Keratinocyte (primary cell): ENCODE measurements around the gene KSR2. TPM values are rescaled to one million over a fixed set of nuclear protein-coding genes. Genes with fewer than 3 reads are reported as not detected.

Source experiments
- DNase-seq: peaks from one replicate; pipeline ENCODE4 v3.0.0-alpha.2; 2011; ENCODE audit warnings: low read depth, missing footprints, low spot score
- FAIRE-seq: peaks from 2 replicates; lab custom pipeline; 2011; peaks lifted over from hg19 to GRCh38; lab: Jason Lieb, UNC
- H2AFZ ChIP-seq: 2 replicates; pipeline ENCODE4 v1.6.0; 2012; ENCODE audit warnings: low read length, control low read depth, inconsistent platforms; ENCODE audit not compliant: control insufficient read depth
- H3K27ac ChIP-seq: 2 replicates; pipeline ENCODE4 v1.5.1; 2011; ENCODE audit warnings: low read length; ENCODE audit not compliant: control insufficient read depth, insufficient read depth
- H3K27me3 ChIP-seq: 3 replicates; pipeline ENCODE4 v1.6.0; 2011; ENCODE audit warnings: low read length; ENCODE audit not compliant: control insufficient read depth, insufficient read depth; ENCODE audit errors: extremely low read depth
- H3K36me3 ChIP-seq, 2 experiments: 2 replicates in 1 of 2; 3 replicates in 1 of 2; pipeline ENCODE4 v1.5.1; 2011; ENCODE audit warnings: low read length in 2 of 2, mild to moderate bottlenecking in 1 of 2; ENCODE audit not compliant: control insufficient read depth in 2 of 2, insufficient read depth in 2 of 2; ENCODE audit errors: extremely low read depth in 1 of 2
- H3K4me1 ChIP-seq: 3 replicates; pipeline ENCODE4 v1.5.1; 2011; ENCODE audit warnings: low read length; ENCODE audit not compliant: control insufficient read depth, insufficient read depth; ENCODE audit errors: extremely low read depth
- H3K4me2 ChIP-seq: 3 replicates; pipeline ENCODE4 v1.6.0; 2011; ENCODE audit warnings: low read depth, low read length; ENCODE audit not compliant: control insufficient read depth, insufficient read depth; ENCODE audit errors: extremely low read depth
- H3K4me3 ChIP-seq, 3 experiments: fragments of 200-600 bp in 1 of 3; sonication (generic) in 1 of 3; 2 replicates in 2 of 3; 3 replicates in 1 of 3; pipeline ENCODE4 v1.5.1; 2011 to 2016; ENCODE audit warnings: low read length in 3 of 3, mild to moderate bottlenecking in 3 of 3, control low read depth in 2 of 3, inconsistent platforms in 1 of 3, low read depth in 1 of 3, mixed read lengths in 1 of 3, mixed run types in 1 of 3, moderate library complexity in 1 of 3; ENCODE audit not compliant: control insufficient read depth in 2 of 3, insufficient read depth in 2 of 3; ENCODE audit errors: extremely low read depth in 1 of 3
- H3K79me2 ChIP-seq: 2 replicates; pipeline ENCODE4 v1.6.0; 2012; ENCODE audit warnings: low read length; ENCODE audit not compliant: control insufficient read depth, insufficient read depth
- H3K9ac ChIP-seq: 3 replicates; pipeline ENCODE4 v1.6.0; 2011; ENCODE audit warnings: low read length; ENCODE audit not compliant: control insufficient read depth, insufficient read depth; ENCODE audit errors: extremely low read depth
- H3K9me1 ChIP-seq: 3 replicates; pipeline ENCODE4 v1.6.0; 2011; ENCODE audit warnings: low read length; ENCODE audit not compliant: control insufficient read depth, insufficient read depth; ENCODE audit errors: extremely low read depth
- H3K9me3 ChIP-seq: 2 replicates; pipeline ENCODE4 v1.5.1; 2012; ENCODE audit warnings: low read depth, low read length; ENCODE audit not compliant: control insufficient read depth
- H4K20me1 ChIP-seq: 3 replicates; pipeline ENCODE4 v1.6.0; 2011; ENCODE audit warnings: low read length; ENCODE audit not compliant: control insufficient read depth, insufficient read depth; ENCODE audit errors: extremely low read depth
- EZH2 ChIP-seq: IDR thresholded peaks from one replicate; pipeline ENCODE4 v1.6.1; 2012; ENCODE audit warnings: inconsistent platforms, mild to moderate bottlenecking, low read length, moderate library complexity
- dilution Hi-C: fragments of 300-500 bp; cut with MboI; formaldehyde crosslinking; loops from one replicate; pipeline ENCODE4 v1.7.0; 2020; ENCODE audit warnings: low sequenced_read_pairs; ENCODE audit not compliant: extremely low pct_ligation_motif_present
- polyA plus RNA-seq, 5 experiments: library from polyadenylated mRNA; depleted of rRNA in 3 of 5; stranded (reverse) in 3 of 5; stranded (forward) in 1 of 5; unstranded in 1 of 5; fragments of >200 nt; gene quantifications; 1 replicate in 1 of 5; 2 replicates in 3 of 5; 3 replicates in 1 of 5; pipeline versions ENCODE4 v1.2.1 to v1.2.3, GENCODE V29; 2011 to 2012; ENCODE audit warnings: missing spikeins in 2 of 5, low read depth in 1 of 5, low replicate concordance in 1 of 5
- TF ChIP-seq, protein P1 (sequence below), 3 experiments: IDR thresholded peaks in 1 of 3; conservative IDR thresholded peaks in 1 of 3; optimal IDR thresholded peaks in 1 of 3; 2 replicates in 2 of 3; 3 replicates in 1 of 3; pipeline versions ENCODE3 to v1.5.1; 2011; ENCODE audit warnings: low read length in 3 of 3, mild to moderate bottlenecking in 3 of 3, moderate library complexity in 2 of 3, control low read depth in 1 of 3, inconsistent platforms in 1 of 3; ENCODE audit not compliant: insufficient read depth in 2 of 3; ENCODE audit errors: extremely low read depth in 1 of 3

The KSR2 gene
- polyA plus RNA-seq, 1 donor (not counting 4 experiments of a cell fraction or from before 2014, with no cell fraction given), result 0.01 TPM

DNA sequence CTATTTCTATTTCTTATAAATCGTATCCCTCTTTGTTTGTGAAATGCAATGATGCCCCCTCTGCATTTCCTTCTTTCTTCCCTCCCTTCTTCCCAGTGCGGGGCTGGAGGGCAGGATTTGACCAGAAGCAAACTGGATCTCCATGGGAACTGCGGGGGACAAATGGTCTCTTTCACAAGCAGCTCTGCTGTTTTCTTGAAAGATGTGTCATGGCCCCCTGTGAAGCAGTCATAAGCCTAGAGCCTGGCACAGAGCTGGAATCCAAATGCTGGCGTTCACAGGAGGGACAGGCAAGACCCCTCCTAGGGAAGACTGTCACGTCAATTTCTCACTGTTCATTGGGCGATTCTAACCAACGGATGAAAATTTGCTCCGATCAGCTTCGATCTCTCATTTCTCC, 403.9 kb downstream of the KSR2 start:
- no peaks in the 10 kb centered on the region for H4K20me1 ChIP-seq
- no peak overlapping the region for H3K9ac ChIP-seq
- FAIRE-seq (no peak), DNase-seq (no peak)
- TF ChIP-seq, protein P1, sequence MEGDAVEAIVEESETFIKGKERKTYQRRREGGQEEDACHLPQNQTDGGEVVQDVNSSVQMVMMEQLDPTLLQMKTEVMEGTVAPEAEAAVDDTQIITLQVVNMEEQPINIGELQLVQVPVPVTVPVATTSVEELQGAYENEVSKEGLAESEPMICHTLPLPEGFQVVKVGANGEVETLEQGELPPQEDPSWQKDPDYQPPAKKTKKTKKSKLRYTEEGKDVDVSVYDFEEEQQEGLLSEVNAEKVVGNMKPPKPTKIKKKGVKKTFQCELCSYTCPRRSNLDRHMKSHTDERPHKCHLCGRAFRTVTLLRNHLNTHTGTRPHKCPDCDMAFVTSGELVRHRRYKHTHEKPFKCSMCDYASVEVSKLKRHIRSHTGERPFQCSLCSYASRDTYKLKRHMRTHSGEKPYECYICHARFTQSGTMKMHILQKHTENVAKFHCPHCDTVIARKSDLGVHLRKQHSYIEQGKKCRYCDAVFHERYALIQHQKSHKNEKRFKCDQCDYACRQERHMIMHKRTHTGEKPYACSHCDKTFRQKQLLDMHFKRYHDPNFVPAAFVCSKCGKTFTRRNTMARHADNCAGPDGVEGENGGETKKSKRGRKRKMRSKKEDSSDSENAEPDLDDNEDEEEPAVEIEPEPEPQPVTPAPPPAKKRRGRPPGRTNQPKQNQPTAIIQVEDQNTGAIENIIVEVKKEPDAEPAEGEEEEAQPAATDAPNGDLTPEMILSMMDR (optimal IDR thresholded peaks at IDR 0.05 in 1 of 3, IDR thresholded peaks at IDR 0.05 in 1 of 3, conservative IDR thresholded peaks at IDR 0.05 in 1 of 3; ENCODE audit: extremely low read depth in 1 of 3, insufficient read depth in 2 of 3, low read length in 3 of 3), result no peak
- no peak for TF ChIP-seq EZH2
- no peaks in the 10 kb centered on the region for H3K4me1 ChIP-seq
- no peaks in the 10 kb centered on the region for H3K9me1 ChIP-seq
- dilution Hi-C loops, result no loop called here
- no peak overlapping the region for H3K27ac ChIP-seq
- no peaks in the 10 kb centered on the region for H3K9me3 ChIP-seq
- no peaks in the 10 kb centered on the region for H3K79me2 ChIP-seq
- H3K36me3 ChIP-seq, result no peaks in the 10 kb centered on the region
- H3K4me3 ChIP-seq, result no peak overlapping the region
- H2AFZ ChIP-seq, result no peak overlapping the region
- no peak overlapping the region for H3K4me2 ChIP-seq
- H3K27me3 ChIP-seq, result no peaks in the 10 kb centered on the region

DNA sequence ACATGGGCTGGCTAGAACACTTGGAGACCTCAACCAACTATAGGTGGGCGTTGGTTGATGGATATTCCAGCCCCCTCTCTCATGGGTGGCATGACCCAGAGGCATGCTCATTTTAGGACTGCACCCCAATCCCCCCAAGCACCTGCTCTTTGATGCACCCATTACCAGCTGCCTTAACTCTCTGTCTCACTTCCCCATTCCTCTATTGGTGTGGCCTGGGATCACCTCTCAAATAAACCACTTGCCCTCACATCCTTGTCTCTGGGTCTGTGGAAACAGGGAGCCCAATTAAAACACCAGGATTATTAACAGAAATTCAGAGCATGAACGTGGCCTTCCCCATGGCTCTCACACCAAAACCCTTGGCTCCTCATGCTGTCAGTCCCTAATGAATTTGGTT, 405.1 kb downstream of the KSR2 start:
- no peak overlapping the region for H3K9ac ChIP-seq
- no peaks in the 10 kb centered on the region for H3K79me2 ChIP-seq
- DNase-seq (no peak), FAIRE-seq (no peak)
- dilution Hi-C loops, result no loop called here
- TF ChIP-seq EZH2, result no peak
- TF ChIP-seq, protein P1 (optimal IDR thresholded peaks at IDR 0.05 in 1 of 3, IDR thresholded peaks at IDR 0.05 in 1 of 3, conservative IDR thresholded peaks at IDR 0.05 in 1 of 3; ENCODE audit: extremely low read depth in 1 of 3, insufficient read depth in 2 of 3, low read length in 3 of 3), result no peak
- H3K36me3 ChIP-seq, result no peaks in the 10 kb centered on the region
- no peak overlapping the region for H3K27ac ChIP-seq
- H3K9me1 ChIP-seq, result no peaks in the 10 kb centered on the region
- no peaks in the 10 kb centered on the region for H3K9me3 ChIP-seq
- H3K27me3 ChIP-seq, result no peaks in the 10 kb centered on the region
- no peak overlapping the region for H3K4me3 ChIP-seq
- no peak overlapping the region for H2AFZ ChIP-seq
- no peaks in the 10 kb centered on the region for H3K4me1 ChIP-seq
- no peak overlapping the region for H3K4me2 ChIP-seq
- no peaks in the 10 kb centered on the region for H4K20me1 ChIP-seq
